ENCODE measurements around the gene ZNF446.

GRCh38 chr19:58466760-58467589 lies 9.2 kb upstream of the ZNF446 start, which contains the start of gene ZNF324:
- TF ChIP-seq CTCF (conservative IDR thresholded peaks at IDR 0.05 in 1 of 2, IDR thresholded peaks at IDR 0.05 in 1 of 2; ENCODE audit: low read depth in 1 of 2, low read length in 2 of 2): no peak
- no peak for TF ChIP-seq EZH2 (IDR thresholded peaks at IDR 0.05; ENCODE audit: low read length, missing control alignments)
